Muscle of leg (tissue), 11 donors: ENCODE results near the gene RAB17. TPM values are rescaled to one million over a fixed set of nuclear protein-coding genes. Genes with fewer than 3 reads are reported as not detected.

Source experiments
- DNase-seq: peaks from one replicate; pipeline ENCODE4 v3.0.0; 2013
- H3K27ac ChIP-seq: one replicate; pipeline ENCODE4 v1.5.1; 2013; ENCODE audit warnings: mild to moderate bottlenecking, low read length, control low read depth
- H3K27me3 ChIP-seq: one replicate; pipeline ENCODE4 v1.6.1; 2013; ENCODE audit warnings: low read length; ENCODE audit not compliant: control insufficient read depth, insufficient read depth
- H3K36me3 ChIP-seq: one replicate; pipeline ENCODE4 v1.6.1; 2013; ENCODE audit warnings: low read length; ENCODE audit not compliant: control insufficient read depth, insufficient read depth
- H3K4me1 ChIP-seq: one replicate; pipeline ENCODE4 v1.6.1; 2013; ENCODE audit warnings: low read length; ENCODE audit not compliant: control insufficient read depth, insufficient read depth
- H3K4me3 ChIP-seq: one replicate; pipeline ENCODE4 v1.5.1; 2013; ENCODE audit warnings: low read length, control low read depth
- H3K9me3 ChIP-seq: replicated peaks from 2 replicates; pipeline ENCODE4 v1.6.1; 2013; ENCODE audit warnings: low read depth, low read length; ENCODE audit not compliant: control insufficient read depth
- WGBS: methylation state at CpG from one replicate; pipeline ENCODE4 v1.1.5; 2013; ENCODE audit warnings: missing lambda C conversion rate; ENCODE audit not compliant: insufficient coverage; 5-methylcytosine and 5-hydroxymethylcytosine counted together
- polyA plus RNA-seq, 8 donors: library from polyadenylated mRNA; unstranded; fragments of 120-200 nt; gene quantifications; one replicate each; pipeline versions ENCODE4 v1.2.1 to v1.2.3, GENCODE V29; 2013; ENCODE audit warnings: inconsistent platforms in 1 of 8, low replicate concordance in 1 of 8; ENCODE audit not compliant: insufficient read length in 8 of 8, insufficient read depth in 1 of 8
- total RNA-seq: library from RNA; stranded (reverse); fragments of 120-200 nt; gene quantifications from one replicate; pipeline ENCODE4 v1.2.4, GENCODE V29; 2013

RAB17 gene
- total and polyA plus RNA-seq, 9 donors, result 0.89 to 9.4 (median 1.2) TPM

DNA sequence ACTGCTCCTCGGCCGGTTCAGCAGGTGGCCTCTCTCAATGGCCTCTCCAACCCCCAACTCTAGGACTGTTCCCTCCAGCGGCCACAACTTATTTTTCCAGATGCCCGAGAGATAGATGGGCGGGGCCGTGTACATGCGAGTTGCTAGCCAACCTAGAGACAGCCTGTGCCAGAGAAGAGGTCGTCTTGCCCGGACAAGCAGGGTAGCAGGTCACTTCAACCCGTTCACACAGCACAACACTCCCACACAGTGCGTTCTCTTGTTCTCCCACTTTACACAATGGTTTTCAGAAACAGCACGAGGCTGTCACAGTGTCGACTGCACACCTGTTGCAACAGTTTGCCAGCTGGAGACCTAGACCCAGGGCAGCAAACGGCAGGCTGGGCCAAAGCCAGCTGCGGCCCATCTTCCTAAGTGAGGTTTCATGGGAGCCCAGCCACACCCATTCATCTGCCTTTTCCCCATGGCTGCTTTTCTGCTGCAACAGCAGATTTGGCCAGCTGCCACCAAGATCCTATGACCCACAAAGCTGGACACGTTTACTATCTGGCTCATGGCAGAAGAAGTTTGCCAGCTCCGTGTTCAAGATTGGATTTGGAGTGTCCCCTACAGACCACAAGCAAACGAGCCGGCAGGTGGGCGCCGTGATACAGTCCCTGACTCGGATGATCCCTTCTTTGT, 31.4 kb downstream of the RAB17 start:
- 54% methylated on average over 22 of the region's 22 CpGs for WGBS
- peak; percentile 82 for DNase-seq
- no peak overlapping the region for H3K27ac ChIP-seq
- no peak overlapping the region for H3K4me3 ChIP-seq
- no peaks in the 10 kb centered on the region for H3K36me3 ChIP-seq
- peaks cover 20% of the 10 kb centered on the region for H3K27me3 ChIP-seq
- peaks cover 13% of the 10 kb centered on the region for H3K4me1 ChIP-seq
- H3K9me3 ChIP-seq, result peaks cover 11% of the 10 kb centered on the region

DNA sequence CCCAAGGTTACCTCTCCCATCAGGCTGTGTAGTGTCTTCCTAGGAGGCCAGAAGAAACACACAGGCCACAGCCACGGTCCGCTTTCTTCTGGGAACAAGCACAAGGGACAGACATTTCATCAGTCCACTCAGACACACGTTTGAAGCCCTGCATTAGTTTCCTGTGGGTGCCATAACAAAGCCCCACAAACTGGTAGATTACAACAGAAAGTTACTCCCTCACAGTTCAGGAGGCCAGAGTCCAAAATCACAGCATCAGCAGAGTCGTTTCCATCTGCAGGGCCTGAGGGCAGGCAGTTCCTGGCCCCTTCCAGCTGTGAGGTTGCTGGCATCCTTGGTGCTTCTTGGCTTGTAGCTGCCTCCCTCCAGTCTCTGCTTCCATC, 32.9 kb downstream of the RAB17 start:
- Histone ChIP-seq H3K27ac (no peak overlapping the region), H3K9me3 (peaks cover 11% of the 10 kb centered on the region), H3K4me1 (peaks cover 13% of the 10 kb centered on the region), H3K27me3 (peaks cover 8% of the 10 kb centered on the region), H3K4me3 (no peak overlapping the region), H3K36me3 (no peaks in the 10 kb centered on the region)
- no peak for DNase-seq
- WGBS, result 43% methylated on average over 4 of the region's 4 CpGs

DNA sequence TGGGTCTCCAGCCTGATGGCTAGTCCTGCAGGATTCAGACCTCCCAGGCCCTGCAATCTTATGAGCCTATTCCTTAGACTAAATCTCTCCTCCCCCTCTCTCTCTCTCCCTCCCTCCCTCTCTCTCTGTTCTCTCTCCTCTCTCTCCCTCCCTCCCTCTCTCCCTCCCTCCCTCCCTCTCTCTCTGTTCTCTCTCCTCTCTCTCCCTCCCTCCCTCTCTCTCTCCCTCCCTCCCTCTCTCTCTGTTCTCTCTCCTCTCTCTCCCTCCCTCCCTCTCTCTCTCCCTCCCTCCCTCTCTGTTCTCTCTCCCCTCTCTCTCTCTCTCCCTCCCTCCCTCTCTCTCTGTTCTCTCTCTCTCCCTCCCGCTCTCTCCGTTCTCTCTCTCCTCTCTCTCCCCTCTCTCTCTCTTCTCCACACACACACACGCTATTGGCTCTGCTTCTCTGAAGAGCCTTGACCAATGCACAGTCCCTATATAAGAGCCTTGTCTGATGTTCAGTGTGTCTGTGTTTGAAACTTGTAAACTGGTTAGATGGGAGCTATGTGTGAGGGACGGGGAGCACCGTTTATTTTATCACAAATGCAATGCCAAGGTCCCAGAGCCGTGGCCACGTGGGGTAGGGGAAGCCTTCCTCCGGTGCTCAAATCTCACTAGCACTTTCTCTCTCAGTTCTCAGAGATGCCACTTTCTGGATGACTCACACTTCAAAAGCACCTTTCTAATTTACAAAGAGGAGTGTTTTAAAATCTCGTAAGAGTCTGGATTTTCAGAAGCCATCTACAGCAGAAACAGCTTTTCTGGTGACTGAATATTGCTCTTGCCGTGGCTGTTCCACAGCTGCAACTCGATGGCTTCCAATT, 33.5 kb downstream of the RAB17 start:
- H3K36me3 ChIP-seq, result no peaks in the 10 kb centered on the region
- 66% methylated on average over 2 of the region's 11 CpGs for WGBS
- H3K27me3 ChIP-seq, result peaks cover 7% of the 10 kb centered on the region
- no peak overlapping the region for H3K4me3 ChIP-seq
- H3K4me1 ChIP-seq, result peaks cover 13% of the 10 kb centered on the region
- H3K9me3 ChIP-seq, result peaks cover 11% of the 10 kb centered on the region
- no peak overlapping the region for H3K27ac ChIP-seq
- DNase-seq, result no peak

DNA sequence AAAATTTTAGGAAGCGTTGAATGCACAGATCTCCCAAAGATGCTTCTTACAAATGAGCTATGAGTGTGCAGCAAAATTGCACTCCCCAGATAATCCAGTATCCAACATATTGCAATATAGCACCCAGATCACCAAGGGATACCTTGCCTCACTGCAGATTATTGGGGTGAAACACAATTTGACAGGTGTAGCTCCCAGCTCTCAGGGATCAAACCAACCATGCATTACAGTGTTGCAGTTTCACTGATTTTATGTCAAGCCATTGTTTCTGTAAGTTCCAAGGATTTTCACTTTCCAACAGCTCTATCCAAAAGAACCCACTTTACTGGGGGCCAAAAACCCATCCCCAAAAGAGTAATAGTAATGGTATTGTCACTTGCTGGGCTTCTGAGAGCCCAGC, 35.0 kb downstream of the RAB17 start:
- Histone ChIP-seq H3K27ac (no peak overlapping the region), H3K4me3 (no peak overlapping the region), H3K36me3 (no peaks in the 10 kb centered on the region), H3K27me3 (peaks cover 5% of the 10 kb centered on the region), H3K4me1 (peaks cover 13% of the 10 kb centered on the region), H3K9me3 (peaks cover 11% of the 10 kb centered on the region)
- no peak for DNase-seq
- no CpG with 5 or more reads among the region's 1 CpG for WGBS

DNA sequence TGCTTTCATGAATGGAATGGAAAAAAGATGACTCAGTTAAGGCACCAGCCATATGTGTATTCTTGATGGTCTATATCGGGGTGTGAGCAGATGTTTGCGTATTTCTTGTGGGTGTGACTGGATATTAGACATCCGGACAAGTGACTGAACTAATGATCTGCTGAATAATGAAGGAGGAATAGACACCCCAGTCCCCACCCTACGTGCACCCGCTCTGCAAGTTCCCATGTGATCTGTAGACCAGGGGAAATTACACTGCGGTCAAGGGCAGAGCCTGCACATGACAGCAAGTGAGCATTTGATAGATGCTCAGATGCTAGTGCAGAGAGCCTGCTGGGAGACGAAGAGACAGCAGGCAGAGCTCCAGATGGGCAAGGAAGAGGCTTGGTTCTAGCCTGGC, 36.6 kb downstream of the RAB17 start:
- H3K4me1 ChIP-seq, result peaks cover 7% of the 10 kb centered on the region
- peaks cover 2% of the 10 kb centered on the region for H3K27me3 ChIP-seq
- DNase-seq, result no peak
- peaks cover 11% of the 10 kb centered on the region for H3K9me3 ChIP-seq
- no peak overlapping the region for H3K27ac ChIP-seq
- no peaks in the 10 kb centered on the region for H3K36me3 ChIP-seq
- 87% methylated on average over 3 of the region's 7 CpGs for WGBS
- H3K4me3 ChIP-seq, result no peak overlapping the region

DNA sequence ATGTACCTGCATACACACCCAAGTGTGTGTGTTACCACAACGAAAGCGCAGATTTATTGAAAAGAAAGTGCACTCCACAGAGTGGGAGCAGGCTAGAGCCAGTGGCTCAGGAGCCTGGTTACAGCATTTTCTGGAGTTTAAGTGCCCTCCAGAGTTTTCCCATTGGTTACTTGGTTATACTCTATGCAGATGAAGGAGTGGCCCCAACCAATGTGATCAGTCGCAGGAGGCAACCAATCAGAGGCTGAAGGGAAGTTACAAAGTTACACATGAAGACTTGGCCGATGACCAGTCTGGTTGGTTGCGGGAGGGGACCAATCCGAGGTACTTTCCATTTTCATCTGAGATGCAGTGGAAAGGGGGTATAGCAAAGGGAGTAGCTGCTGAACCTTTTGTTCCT, 37.6 kb downstream of the RAB17 start:
- WGBS, result 65% methylated on average over 4 of the region's 6 CpGs
- Histone ChIP-seq H3K27ac (no peak overlapping the region), H3K36me3 (no peaks in the 10 kb centered on the region), H3K27me3 (peaks cover 2% of the 10 kb centered on the region), H3K4me1 (peaks cover 3% of the 10 kb centered on the region), H3K9me3 (peaks cover 11% of the 10 kb centered on the region), H3K4me3 (no peak overlapping the region)
- DNase-seq, result no peak

DNA sequence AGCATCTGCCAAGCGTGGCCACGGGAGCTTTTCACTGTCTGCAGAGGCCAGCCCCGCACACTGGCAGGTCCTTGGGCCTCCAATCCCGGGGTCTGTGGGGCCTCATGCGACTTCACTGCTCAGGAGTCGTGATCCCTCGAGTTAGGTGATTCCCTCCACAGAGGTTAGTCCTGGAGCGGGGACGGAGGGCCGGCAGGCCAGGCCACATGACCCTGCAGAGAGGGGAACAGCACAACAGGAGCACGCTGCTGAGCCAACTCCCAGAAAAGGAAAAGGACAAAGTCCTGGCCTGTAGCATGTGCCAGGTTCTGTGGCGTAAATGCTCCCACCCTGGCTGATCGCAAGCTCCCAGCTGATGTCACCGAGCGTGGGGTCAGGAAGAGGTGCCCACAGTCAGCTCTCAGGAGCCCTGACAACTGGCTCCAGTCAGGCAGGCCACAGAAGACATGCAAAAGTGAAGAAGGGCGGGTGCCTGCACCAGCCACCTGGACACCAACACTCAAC, 39.4 kb downstream of the RAB17 start:
- H3K27ac ChIP-seq, result no peak overlapping the region
- WGBS, result 84% methylated on average over 16 of the region's 16 CpGs
- no peaks in the 10 kb centered on the region for H3K27me3 ChIP-seq
- H3K4me1 ChIP-seq, result peaks cover 3% of the 10 kb centered on the region
- no peak overlapping the region for H3K4me3 ChIP-seq
- H3K36me3 ChIP-seq, result no peaks in the 10 kb centered on the region
- no peak for DNase-seq
- peaks cover 11% of the 10 kb centered on the region for H3K9me3 ChIP-seq

DNA sequence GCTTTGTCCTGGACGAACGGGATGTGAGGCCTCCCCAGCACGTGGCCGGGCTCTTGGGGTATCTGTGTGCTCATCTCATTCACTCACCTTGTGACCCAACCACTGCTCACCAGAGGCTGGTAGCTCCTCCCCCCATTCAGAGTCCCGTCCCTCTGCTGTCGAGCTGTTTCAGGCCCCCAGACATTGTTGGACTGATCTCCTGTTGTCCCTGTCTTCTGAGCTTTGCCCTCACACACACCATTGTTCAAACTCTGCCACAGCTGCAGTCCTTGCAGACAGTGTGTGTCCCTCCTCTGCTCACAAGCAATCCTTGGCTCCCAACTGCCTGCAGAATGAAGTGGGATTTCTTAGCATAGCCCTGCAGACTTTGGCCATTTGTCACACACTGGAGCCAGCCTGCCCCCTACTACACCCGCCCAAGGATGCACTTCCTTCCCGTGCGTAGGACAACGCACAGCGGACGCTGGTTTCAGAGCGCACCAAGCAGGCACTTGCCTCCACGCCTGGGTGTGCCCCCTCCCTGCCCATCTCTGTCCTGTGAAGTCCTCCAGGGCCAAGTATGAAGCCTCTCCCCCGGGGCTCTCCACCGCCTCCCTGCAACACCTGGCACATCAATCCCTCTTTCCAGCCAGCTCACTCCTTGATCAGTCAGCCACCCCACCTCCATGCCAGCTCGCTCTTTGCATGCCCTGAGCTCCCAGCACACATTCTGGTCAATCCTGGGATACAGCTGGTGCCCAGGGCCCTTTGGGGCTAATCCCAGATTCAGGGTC, 40.7 kb downstream of the RAB17 start:
- DNase-seq, result no peak
- no peaks in the 10 kb centered on the region for H3K27me3 ChIP-seq
- WGBS, result 59% methylated on average over 17 of the region's 17 CpGs
- H3K4me1 ChIP-seq, result peaks cover 3% of the 10 kb centered on the region
- no peaks in the 10 kb centered on the region for H3K9me3 ChIP-seq
- H3K36me3 ChIP-seq, result no peaks in the 10 kb centered on the region
- H3K27ac ChIP-seq, result no peak overlapping the region
- no peak overlapping the region for H3K4me3 ChIP-seq

DNA sequence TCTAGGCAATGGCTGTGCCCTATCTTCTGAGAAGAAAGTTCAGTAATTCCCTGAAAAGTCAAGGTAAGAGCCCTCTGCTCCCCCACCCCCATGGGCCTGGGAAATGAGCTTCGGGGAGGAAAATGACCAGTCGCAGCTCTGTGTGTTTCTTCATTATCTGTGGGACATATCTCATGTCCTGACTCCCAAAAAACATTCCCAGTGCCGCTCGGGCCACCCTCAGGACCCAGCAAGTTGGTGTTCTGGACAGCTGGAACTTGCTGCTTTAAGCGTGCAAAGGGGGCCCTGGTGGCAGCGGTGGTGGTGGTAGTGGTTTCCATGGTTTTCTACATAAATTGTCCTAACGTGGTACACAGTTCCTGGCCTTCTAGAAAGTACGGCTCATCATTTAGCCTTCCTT, 41.3 kb downstream of the RAB17 start:
- Histone ChIP-seq H3K4me3 (no peak overlapping the region), H3K4me1 (peaks cover 3% of the 10 kb centered on the region), H3K27ac (no peak overlapping the region), H3K9me3 (no peaks in the 10 kb centered on the region), H3K27me3 (no peaks in the 10 kb centered on the region), H3K36me3 (no peaks in the 10 kb centered on the region)
- WGBS, result 88% methylated on average over 5 of the region's 8 CpGs
- DNase-seq, result no peak
